ENCODE data around the gene CASD1. TPM values are rescaled to one million over a fixed set of nuclear protein-coding genes. Genes with fewer than 3 reads are reported as not detected.

The CASD1 gene
- total and polyA plus RNA-seq, 2 of the 4 experiments (the other 2 are of a cell fraction) = 4.0 to 4.5 TPM

GRCh38 chr7:94529516-94529915 lies 19.9 kb downstream of the CASD1 start:
- dilution Hi-C loops (cut with HindIII; ENCODE audit: low sequenced_read_pairs, unreplicated experiment) = no loop called here
- no peak overlapping the region for H2BK20ac ChIP-seq (ENCODE audit: low read depth, low read length)
- CTCF ChIA-PET = no interaction called here
- no peaks in the 10 kb centered on the region for H3K79me1 ChIP-seq (ENCODE audit: low read depth in 1 of 2, low read length in 2 of 2)
- no TSS peak for BruUV-seq (replicated peaks)
- H2AFZ ChIP-seq (replicated peaks; ENCODE audit: low read length, poor library complexity) = no peak overlapping the region
- H3K4me2 ChIP-seq (ENCODE audit: low read depth, low read length) = no peak overlapping the region
- no peaks in the 10 kb centered on the region for H3K36me3 ChIP-seq (ENCODE audit: control insufficient read depth, insufficient read depth, low read length)
- in situ Hi-C loops (cut with MboI; ENCODE audit: low sequenced_read_pairs) = no loop called here
- no peak overlapping the region for H2BK5ac ChIP-seq (ENCODE audit: low read depth, low read length, poor library complexity, severe bottlenecking)
- H3K4ac ChIP-seq (ENCODE audit: low read depth, low read length) = no peak overlapping the region
- no peak overlapping the region for H4K5ac ChIP-seq (ENCODE audit: low read depth, low read length)
- no peak overlapping the region for H3K9ac ChIP-seq (ENCODE audit: low read depth, low read length)
- no peaks in the 10 kb centered on the region for H3K9me3 ChIP-seq (ENCODE audit: control insufficient read depth, insufficient read depth, low read length)
- DNase-seq (peak; percentile 43), ATAC-seq (ENCODE audit: low read depth) (peak; percentile 70)
- WGBS, 2 experiments (ENCODE audit: extremely low coverage in 2 of 2, insufficient read length in 1 of 2) = 60% methylated on average over 1 of the region's 1 CpG; no CpG with 5 or more reads in 1 of the 2 experiments
- no peak overlapping the region for H2AK5ac ChIP-seq (ENCODE audit: low read depth, low read length)
- no peak overlapping the region for H3K56ac ChIP-seq (ENCODE audit: extremely low read depth, insufficient read depth, low read length)
- no peak overlapping the region for H4K91ac ChIP-seq (ENCODE audit: insufficient read depth, low read depth, low read length)
- no peak overlapping the region for H3K23ac ChIP-seq (ENCODE audit: low read depth, low read length)
- no peak overlapping the region for H3K14ac ChIP-seq (replicated peaks; ENCODE audit: low read depth, low read length)
- peaks cover 5% of the 10 kb centered on the region; the same call in 1 of the 2 replicates for H3K9me1 ChIP-seq (ENCODE audit: insufficient read depth, low read length)
- no peak overlapping the region for H4K8ac ChIP-seq (ENCODE audit: low read depth in 2 of 2, low read length in 2 of 2)
- TF ChIP-seq MAFK (IDR thresholded peaks at IDR 0.05; ENCODE audit: low read depth, low read length) (peak; percentile 41; the same call in 1 of the 2 replicates), CEBPB (IDR thresholded peaks at IDR 0.05; ENCODE audit: low read depth, low read length) (no peak)
- H3K4me3 ChIP-seq (ENCODE audit: insufficient read depth, low read depth, low read length) = no peak overlapping the region
- no peaks in the 10 kb centered on the region for H4K20me1 ChIP-seq (ENCODE audit: insufficient read depth, low read length)
- no peaks in the 10 kb centered on the region for H3K4me1 ChIP-seq (ENCODE audit: control insufficient read depth, insufficient read depth, low read length)
- H2AK9ac ChIP-seq (replicated peaks; ENCODE audit: low read depth, low read length, poor library complexity) = no peak overlapping the region
- no peak overlapping the region for H3K27ac ChIP-seq (ENCODE audit: insufficient read depth, low read length)
- POLR2A ChIA-PET (ENCODE audit: unreplicated experiment) = interaction anchor here (0.6 kb wide), 1 partner anchor 128 kb away, joined by 3 read pairs; no protein-coding TSS in a partner anchor
- H2BK120ac ChIP-seq (ENCODE audit: low read depth, low read length) = no peak overlapping the region
- no peak overlapping the region for H3K18ac ChIP-seq (ENCODE audit: low read depth, low read length)
- H3K27me3 ChIP-seq (ENCODE audit: control insufficient read depth, insufficient read depth, low read length) = no peaks in the 10 kb centered on the region
- no peak overlapping the region for H2BK15ac ChIP-seq (ENCODE audit: low read depth, low read length)
- intact Hi-C loops (cut with micrococcal nuclease) = loop anchor here (5.0 kb wide), 1 partner anchor 83 kb away; no protein-coding TSS in a partner anchor
